ENCODE results near the gene KRTAP3-2.

KRTAP3-2 gene

GRCh38 chr17:41009936-41010335, 10.2 kb upstream of the KRTAP3-2 start:
- no peak for FAIRE-seq

GRCh38 chr17:41009301-41009760, 9.6 kb upstream of the KRTAP3-2 start:
- no peak for FAIRE-seq

GRCh38 chr17:41008811-41009210, 9.1 kb upstream of the KRTAP3-2 start, which contains the start of gene KRTAP3-1:
Gene KRTAP3-1 (minus strand): TSS chr17:41009128. CDS start chr17:41009074, 54 bp downstream.
- FAIRE-seq, result no peak

GRCh38 chr17:41004397-41004796, 4.7 kb upstream of the KRTAP3-2 start:
- FAIRE-seq, result no peak

- FAIRE-seq, result no peak
Observed at GRCh38 chr17:41003926-41004325, 4.2 kb upstream of the KRTAP3-2 start.

GRCh38 chr17:41002814-41003213, 3.1 kb upstream of the KRTAP3-2 start:
- no peak for FAIRE-seq

- FAIRE-seq, result no peak
Observed at GRCh38 chr17:41001795-41002194, 2.1 kb upstream of the KRTAP3-2 start.

- no peak for FAIRE-seq
Observed at GRCh38 chr17:40997361-40997760, 2.3 kb downstream of the KRTAP3-2 start.

GRCh38 chr17:40996829-40997228, 2.9 kb downstream of the KRTAP3-2 start:
- no peak for FAIRE-seq

- no peak for FAIRE-seq
Observed at GRCh38 chr17:40995116-40995515, 4.6 kb downstream of the KRTAP3-2 start.

GRCh38 chr17:40993839-40994238, 5.9 kb downstream of the KRTAP3-2 start, which contains the start of gene KRTAP3-3:
Gene KRTAP3-3 (minus strand): TSS chr17:40994164. CDS start chr17:40994097, 67 bp downstream.
- no peak for FAIRE-seq

- FAIRE-seq, result no peak
Observed at GRCh38 chr17:40993084-40993483, 6.6 kb downstream of the KRTAP3-2 start.

GRCh38 chr17:40992666-40993065, 7.0 kb downstream of the KRTAP3-2 start:
- FAIRE-seq, result no peak

- no peak for FAIRE-seq
Observed at GRCh38 chr17:40986920-40987319, 12.8 kb downstream of the KRTAP3-2 start.

- FAIRE-seq, result no peak
Observed at GRCh38 chr17:40984226-40984625, 15.5 kb downstream of the KRTAP3-2 start, which contains the start of gene KRT40. Gene KRT40 (minus strand): TSS chr17:40984326. CDS start chr17:40984273, 53 bp downstream.

GRCh38 chr17:40981115-40981514, 18.6 kb downstream of the KRTAP3-2 start:
- FAIRE-seq, result no peak

- no peak for FAIRE-seq
Observed at GRCh38 chr17:40980596-40980995, 19.1 kb downstream of the KRTAP3-2 start.

GRCh38 chr17:40980117-40980516, 19.6 kb downstream of the KRTAP3-2 start:
- FAIRE-seq, result no peak

GRCh38 chr17:40978575-40979151, 21.0 kb downstream of the KRTAP3-2 start:
- no peak for FAIRE-seq

GRCh38 chr17:40975516-40975915, 24.2 kb downstream of the KRTAP3-2 start:
- no peak for FAIRE-seq

GRCh38 chr17:40974366-40974765, 25.3 kb downstream of the KRTAP3-2 start:
- FAIRE-seq, result no peak

GRCh38 chr17:40967582-40967981, 32.1 kb downstream of the KRTAP3-2 start:
- FAIRE-seq, result no peak

GRCh38 chr17:40966848-40967247, 32.9 kb downstream of the KRTAP3-2 start, which contains the start of gene KRT39:
Gene KRT39 (minus strand): TSS chr17:40966948. CDS start chr17:40966856, 92 bp downstream.
- no peak for FAIRE-seq

GRCh38 chr17:40963838-40964237, 35.9 kb downstream of the KRTAP3-2 start:
- FAIRE-seq, result no peak
